CD1c-positive myeloid dendritic cell (primary cell): ENCODE data around the gene SRCAP.

Experiments used
- DNase-seq: peaks from one replicate; pipeline ENCODE4 v3.0.0-alpha.2; 2016; ENCODE audit errors: extremely low spot score

SRCAP gene

GRCh38 chr16:30736995-30737793 is 38.2 kb downstream of the SRCAP start:
- no peak for DNase-seq

GRCh38 chr16:30737794-30738648 is 39.0 kb downstream of the SRCAP start:
- DNase-seq: no peak

- DNase-seq: no peak
Measured at GRCh38 chr16:30738984-30739951, 40.3 kb downstream of the SRCAP start.

GRCh38 chr16:30740364-30741251 is 41.6 kb downstream of the SRCAP start:
- no peak for DNase-seq

- no peak for DNase-seq
Measured at GRCh38 chr16:30741461-30741914, 42.5 kb downstream of the SRCAP start.

GRCh38 chr16:30743716-30744115 is 44.7 kb downstream of the SRCAP start:
- no peak for DNase-seq

- no peak for DNase-seq
Measured at GRCh38 chr16:30744183-30744582, 45.2 kb downstream of the SRCAP start.

GRCh38 chr16:30745082-30745481 is 46.1 kb downstream of the SRCAP start:
- no peak for DNase-seq

GRCh38 chr16:30746638-30747175 is 47.7 kb downstream of the SRCAP start:
- peak; percentile 59 for DNase-seq

GRCh38 chr16:30747331-30747730 is 48.4 kb downstream of the SRCAP start:
- no peak for DNase-seq

GRCh38 chr16:30747799-30748633 is 49.0 kb downstream of the SRCAP start, which contains the start of gene PHKG2:
Gene PHKG2 (plus strand): TSS chr16:30748425. CDS start chr16:30748821, 396 bp downstream.
- peak; percentile 99 for DNase-seq

GRCh38 chr16:30748634-30749445 is 49.9 kb downstream of the SRCAP start:
- DNase-seq: no peak

- no peak for DNase-seq
Measured at GRCh38 chr16:30750201-30750600, 51.2 kb downstream of the SRCAP start.

GRCh38 chr16:30750876-30751465 is 52.0 kb downstream of the SRCAP start:
- no peak for DNase-seq

GRCh38 chr16:30753596-30753995 is 54.6 kb downstream of the SRCAP start:
- DNase-seq: no peak

- no peak for DNase-seq
Measured at GRCh38 chr16:30755955-30756780, 57.2 kb downstream of the SRCAP start.

GRCh38 chr16:30756781-30757100 is 57.8 kb downstream of the SRCAP start:
- no peak for DNase-seq
